K562 (cell line): ENCODE measurements around the gene PHOX2A. TPM values are rescaled to one million over a fixed set of nuclear protein-coding genes. Genes with fewer than 3 reads are reported as not detected.

Source experiments
- BDP1 ChIP-seq: IDR thresholded peaks from 3 replicates; pipeline ENCODE4 v1.6.1; 2011; ENCODE audit not compliant: insufficient read length, insufficient read depth
- FOXK1 ChIP-seq: sonication (generic); formaldehyde crosslinking; IDR thresholded peaks from 2 replicates; pipeline ENCODE4 v1.8.0; 2022; ENCODE audit warnings: missing genetic modification reagents, mild to moderate bottlenecking, borderline replicate concordance
- HSF4 ChIP-seq: fragments of 250-450 bp; sonication (Bioruptor Pico); IDR thresholded peaks from 2 replicates; pipeline ENCODE4 v2.1.2; 2022; ENCODE audit warnings: mild to moderate bottlenecking, moderate library complexity, borderline replicate concordance
- ILK ChIP-seq: fragments of 450-650 bp; IDR thresholded peaks from 2 replicates; pipeline ENCODE4 v1.6.1; 2016; ENCODE audit warnings: missing genetic modification characterization, low read depth, mild to moderate bottlenecking, missing compliant biosample characterization, moderate library complexity, borderline replicate concordance
- KDM1A ChIP-seq, 2 experiments: fragments of 450-650 bp; IDR thresholded peaks; 2 replicates each; pipeline ENCODE4 v1.6.1; 2016; ENCODE audit warnings: mild to moderate bottlenecking in 2 of 2
- KLF6 ChIP-seq: fragments of 250-450 bp; sonication (Bioruptor Pico); IDR thresholded peaks from 2 replicates; pipeline ENCODE4 v1.4.0; 2020; ENCODE audit warnings: mild to moderate bottlenecking, moderate library complexity, borderline replicate concordance
- LARP7 ChIP-seq: fragments of 450-650 bp; IDR thresholded peaks from 2 replicates; pipeline ENCODE4 v1.6.1; 2016
- MCM7 ChIP-seq, 2 experiments: fragments of 450-650 bp; IDR thresholded peaks; 2 replicates each; pipeline ENCODE4 v1.6.1; 2016 to 2018
- MITF ChIP-seq: IDR thresholded peaks from 2 replicates; pipeline ENCODE4 v1.6.1; 2014; ENCODE audit warnings: antibody characterized with exemption
- NR2C1 ChIP-seq, 2 experiments: fragments of 450-650 bp; IDR thresholded peaks; 2 replicates each; pipeline ENCODE4 v1.6.1; 2017; ENCODE audit warnings: mild to moderate bottlenecking in 2 of 2, antibody characterized with exemption in 1 of 2, inconsistent platforms in 1 of 2, missing compliant biosample characterization in 1 of 2, missing genetic modification characterization in 1 of 2
- PHF8 ChIP-seq: fragments of 200-600 bp; sonication (generic); IDR thresholded peaks from 2 replicates; pipeline ENCODE4 v1.6.1; 2012; ENCODE audit warnings: mixed run types, mild to moderate bottlenecking, inconsistent platforms, low read length, moderate library complexity, borderline replicate concordance
- RBFOX2 ChIP-seq: fragments of 200-400 bp; formaldehyde crosslinking; IDR thresholded peaks from 2 replicates; pipeline ENCODE4 v1.6.1; 2017; ENCODE audit warnings: low read depth, mild to moderate bottlenecking, low read length, moderate library complexity
- SAFB2 ChIP-seq: fragments of 200-400 bp; formaldehyde crosslinking; IDR thresholded peaks from 2 replicates; pipeline ENCODE4 v1.6.1; 2018; ENCODE audit warnings: borderline replicate concordance, low read length, low read depth, moderate library complexity; ENCODE audit not compliant: severe bottlenecking
- SIN3A ChIP-seq, 2 experiments: fragments of 150-350 bp in 1 of 2; IDR thresholded peaks; 2 replicates each; pipeline ENCODE4 v1.6.1; 2011 to 2016; ENCODE audit warnings: borderline replicate concordance in 2 of 2, low read depth in 2 of 2, low read length in 2 of 2, mild to moderate bottlenecking in 2 of 2, moderate library complexity in 2 of 2; ENCODE audit not compliant: control insufficient read depth in 1 of 2
- SMAD3 ChIP-seq: fragments of 450-650 bp; formaldehyde crosslinking; conservative IDR thresholded peaks from 2 replicates; pipeline ENCODE4 v1.4.0; 2020; ENCODE audit warnings: mild to moderate bottlenecking
- SMC3 ChIP-seq: conservative IDR thresholded peaks from 2 replicates; pipeline ENCODE4 v1.6.1; 2011; ENCODE audit warnings: low read depth, low read length, improper control_type of control experiment; ENCODE audit not compliant: insufficient read depth
- SOX6 ChIP-seq: fragments of 450-650 bp; IDR thresholded peaks from 2 replicates; pipeline ENCODE4 v1.6.1; 2014; ENCODE audit warnings: mild to moderate bottlenecking
- SRSF9 ChIP-seq: fragments of 200-400 bp; formaldehyde crosslinking; IDR thresholded peaks from 2 replicates; pipeline ENCODE4 v1.6.1; 2017; ENCODE audit warnings: low read depth, low read length, borderline replicate concordance
- STAT5A ChIP-seq: IDR thresholded peaks from 2 replicates; pipeline ENCODE4 v1.6.1; 2012; ENCODE audit warnings: low read length, inconsistent platforms, borderline replicate concordance
- TCFL5 ChIP-seq: fragments of 250-450 bp; sonication (Bioruptor Pico); conservative IDR thresholded peaks from 2 replicates; pipeline ENCODE4 v1.6.1; 2021; ENCODE audit warnings: mild to moderate bottlenecking, moderate library complexity, matching md5 sums
- TEAD2 ChIP-seq: fragments of 450-650 bp; IDR thresholded peaks from 2 replicates; pipeline ENCODE4 v1.6.1; 2016; ENCODE audit warnings: missing genetic modification characterization, control low read depth, missing compliant biosample characterization
- ZBTB43 ChIP-seq: sonication (generic); formaldehyde crosslinking; IDR thresholded peaks from 2 replicates; pipeline ENCODE4 v1.8.0; 2023; ENCODE audit warnings: mild to moderate bottlenecking, missing genetic modification reagents
- ZNF311 ChIP-seq: fragments of 250-450 bp; sonication (Bioruptor Pico); IDR thresholded peaks from 2 replicates; pipeline ENCODE4 v1.4.0; 2020; ENCODE audit warnings: mild to moderate bottlenecking, moderate library complexity
- ZNF717 ChIP-seq: fragments of 250-450 bp; sonication (Bioruptor Pico); IDR thresholded peaks from 2 replicates; pipeline ENCODE4 v1.5.0; 2021
- ZNF785 ChIP-seq: fragments of 250-450 bp; sonication (Bioruptor Pico); IDR thresholded peaks from 2 replicates; pipeline ENCODE4 v1.4.0; 2020; ENCODE audit warnings: mild to moderate bottlenecking
- ZZZ3 ChIP-seq: fragments of 450-650 bp; IDR thresholded peaks from 2 replicates; pipeline ENCODE4 v1.6.1; 2016; ENCODE audit warnings: antibody characterized with exemption, mild to moderate bottlenecking, moderate library complexity
- polyA plus RNA-seq, 8 experiments: library from polyadenylated mRNA; depleted of rRNA in 4 of 8; stranded (reverse) in 5 of 8; unstranded in 3 of 8; fragments of >200 nt; fragmentation: Nextera tagmentation in 2 of 8; fragmentation: Illumina TruSeq in 1 of 8; extraction: Ambion mirVana in 2 of 8; extraction: Trizol in 1 of 8; gene quantifications; 2 replicates each; pipeline versions ENCODE4 v1.2.1 to v1.2.3, GENCODE V29; 2011 to 2014; ENCODE audit warnings: inconsistent platforms in 1 of 8, missing spikeins in 1 of 8
- total RNA-seq, 7 experiments: library from RNA; depleted of rRNA in 6 of 7; stranded (reverse); fragments of >200 nt in 6 of 7; fragmentation: Illumina TruSeq in 2 of 7; extraction: Trizol in 2 of 7; gene quantifications; 2 replicates each; pipeline versions ENCODE4 v1.2.1 to v1.2.3, GENCODE V29; 2011 to 2021; ENCODE audit warnings: low replicate concordance in 1 of 7
- TF ChIP-seq, protein P1 (sequence below): fragments of 250-450 bp; sonication (Bioruptor Pico); IDR thresholded peaks from 2 replicates; pipeline ENCODE4 v1.8.0; 2021; ENCODE audit warnings: moderate library complexity, mild to moderate bottlenecking, inconsistent platforms

The PHOX2A gene
- total and polyA plus RNA-seq, 9 of the 15 experiments (the other 6 are each of a cell fraction or from before 2014, with no cell fraction given), result not detected

DNA sequence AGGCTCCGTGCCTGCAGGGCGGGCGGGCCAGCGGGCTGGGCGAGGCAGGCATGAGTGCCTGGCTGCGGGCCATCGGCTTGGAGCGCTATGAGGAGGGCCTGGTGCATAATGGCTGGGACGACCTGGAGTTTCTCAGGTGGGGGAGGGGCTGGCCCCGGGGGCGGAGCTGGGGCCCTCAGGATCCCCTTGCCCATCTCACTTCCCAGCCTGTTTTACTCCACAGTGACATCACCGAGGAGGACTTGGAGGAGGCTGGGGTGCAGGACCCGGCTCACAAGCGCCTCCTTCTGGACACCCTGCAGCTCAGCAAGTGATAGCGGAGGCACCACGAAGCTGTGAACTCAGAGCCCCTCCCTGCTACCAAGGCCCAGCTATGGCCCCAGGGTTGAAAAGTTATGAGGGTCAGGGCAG, 5.9 kb downstream of the PHOX2A start (continued):
- TF ChIP-seq SAFB2 (no peak), SRSF9 (no peak), ZNF717 (CRISPR knock-in tag) (no peak), SMAD3 (CRISPR knock-in tag) (no peak), PHF8 (no peak), MITF (no peak), ZZZ3 (no peak), FOXK1 (no peak), MCM7 (IDR thresholded peaks at IDR 0.05) (no peak), ZBTB43 (CRISPR knock-in tag) (no peak), SMC3 (peak; percentile 56), TCFL5 (CRISPR knock-in tag) (no peak), KLF6 (no peak), ILK (tag) (no peak), RBFOX2 (no peak), KDM1A (IDR thresholded peaks at IDR 0.05) (no peak), TEAD2 (tag) (no peak), HSF4 (CRISPR knock-in tag) (no peak), ZNF311 (no peak), LARP7 (no peak), ZNF785 (CRISPR knock-in tag) (0 out of 2 replicates have a peak, but pooled peaks have one; percentile 72), SIN3A (IDR thresholded peaks at IDR 0.05; ENCODE audit: borderline replicate concordance in 2 of 2, control insufficient read depth in 1 of 2, low read depth in 2 of 2, low read length in 2 of 2) (no peak), SOX6 (no peak), BDP1 (no peak), STAT5A (no peak), NR2C1 (IDR thresholded peaks at IDR 0.05) (no peak), NR2C1 (tag; IDR thresholded peaks at IDR 0.05) (no peak)
- TF ChIP-seq, protein P1, sequence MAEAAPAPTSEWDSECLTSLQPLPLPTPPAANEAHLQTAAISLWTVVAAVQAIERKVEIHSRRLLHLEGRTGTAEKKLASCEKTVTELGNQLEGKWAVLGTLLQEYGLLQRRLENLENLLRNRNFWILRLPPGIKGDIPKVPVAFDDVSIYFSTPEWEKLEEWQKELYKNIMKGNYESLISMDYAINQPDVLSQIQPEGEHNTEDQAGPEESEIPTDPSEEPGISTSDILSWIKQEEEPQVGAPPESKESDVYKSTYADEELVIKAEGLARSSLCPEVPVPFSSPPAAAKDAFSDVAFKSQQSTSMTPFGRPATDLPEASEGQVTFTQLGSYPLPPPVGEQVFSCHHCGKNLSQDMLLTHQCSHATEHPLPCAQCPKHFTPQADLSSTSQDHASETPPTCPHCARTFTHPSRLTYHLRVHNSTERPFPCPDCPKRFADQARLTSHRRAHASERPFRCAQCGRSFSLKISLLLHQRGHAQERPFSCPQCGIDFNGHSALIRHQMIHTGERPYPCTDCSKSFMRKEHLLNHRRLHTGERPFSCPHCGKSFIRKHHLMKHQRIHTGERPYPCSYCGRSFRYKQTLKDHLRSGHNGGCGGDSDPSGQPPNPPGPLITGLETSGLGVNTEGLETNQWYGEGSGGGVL (CRISPR knock-in tag), result no peak
